Suppressor macrophage (primary cell): Measurements from ENCODE around the gene B4GALT3.
A peak's percentile ranks its signal among the peaks of the same experiment; 100 is the strongest.

Experiments
- DNase-seq, 4 experiments: peaks; one replicate each; pipeline ENCODE4 v3.0.0-alpha.2; 2020 to 2022

The B4GALT3 gene

DNA sequence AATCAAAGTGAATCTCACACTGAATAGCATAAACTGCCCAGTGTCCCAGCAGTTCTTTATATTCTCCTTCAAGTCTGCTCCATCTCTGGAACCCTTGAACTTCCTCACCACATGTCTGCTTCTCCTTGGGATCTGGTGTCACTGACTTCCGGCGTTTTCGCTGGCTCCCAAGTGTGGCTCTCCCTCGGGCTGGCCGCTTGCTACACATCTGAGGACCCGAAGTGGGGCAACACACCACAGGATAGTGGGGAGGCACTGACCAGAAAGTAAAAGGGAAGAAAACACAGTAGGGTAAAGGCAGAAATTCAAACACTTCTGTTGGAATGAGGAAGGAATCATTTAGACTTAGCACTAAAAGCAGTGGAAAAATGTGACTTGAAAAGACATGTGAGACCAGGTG lies 54.3 kb downstream of the B4GALT3 start:
- DNase-seq = no peak

DNA sequence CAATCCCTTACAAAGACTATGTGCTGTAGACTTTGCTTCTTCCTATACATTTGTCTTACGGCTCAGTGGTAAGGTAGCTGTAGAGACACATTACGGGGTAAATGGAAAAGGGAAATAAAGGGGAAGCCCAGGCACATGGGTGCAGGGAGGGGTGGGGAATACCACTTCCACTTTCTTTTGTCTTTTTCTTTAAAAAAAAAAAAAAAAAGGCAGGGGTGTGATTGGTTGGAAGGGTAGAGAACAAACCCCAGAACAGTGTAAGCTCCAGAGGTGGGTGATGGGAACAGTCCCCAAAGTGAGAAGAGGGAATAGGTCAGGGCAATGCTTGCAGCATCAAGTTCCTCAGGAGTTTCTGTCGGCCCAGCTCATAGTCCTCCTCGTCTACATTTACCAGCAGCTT lies 55.5 kb downstream of the B4GALT3 start:
- peak; percentile 53 to 81 (median 74) for DNase-seq
